Stimulated activated CD4-positive, alpha-beta T cell treated with anti-CD3 and anti-CD28 coated beads, Interleukin-2, amount 100 ng/mL, for 48 hours (primary cell): Measurements from ENCODE around the gene SAMD4B.
A peak's percentile ranks its signal among the peaks of the same experiment; 100 is the strongest.
"Not testable (repeated sequence)": the region's sequence is repeated elsewhere in the genome, so short reads cannot be mapped to it uniquely, and the experiment has no call there.

Experiments
- DNase-seq, 2 donors: peaks; one replicate each; pipeline ENCODE4 v3.0.0-alpha.2; 2020

Gene SAMD4B

GRCh38 chr19:39314016-39314728 lies 28.0 kb upstream of the SAMD4B start:
- DNase-seq: no peak

GRCh38 chr19:39315933-39316332 lies 26.3 kb upstream of the SAMD4B start:
- no peak for DNase-seq

GRCh38 chr19:39316627-39317321 lies 25.4 kb upstream of the SAMD4B start:
- no peak for DNase-seq

- DNase-seq: no peak
These were observed 24.7 kb upstream of the SAMD4B start for GRCh38 chr19:39317476-39317875.

- DNase-seq: no peak
These were observed 24.1 kb upstream of the SAMD4B start for GRCh38 chr19:39318071-39318470.

- no peak for DNase-seq
These were observed 23.5 kb upstream of the SAMD4B start for GRCh38 chr19:39318690-39319089.

- DNase-seq: no peak
These were observed 22.9 kb upstream of the SAMD4B start for GRCh38 chr19:39319098-39319891.

- DNase-seq: no peak
These were observed 22.4 kb upstream of the SAMD4B start for GRCh38 chr19:39319892-39320248.

- no peak for DNase-seq
These were observed 20.9 kb upstream of the SAMD4B start for GRCh38 chr19:39321117-39321831.

GRCh38 chr19:39321832-39322176 lies 20.4 kb upstream of the SAMD4B start:
- DNase-seq: no peak

- DNase-seq: no peak
These were observed 17.9 kb upstream of the SAMD4B start for GRCh38 chr19:39324242-39324842.

GRCh38 chr19:39325778-39326665 lies 16.2 kb upstream of the SAMD4B start:
- no peak for DNase-seq

GRCh38 chr19:39327363-39328045 lies 14.7 kb upstream of the SAMD4B start:
- no peak for DNase-seq

- DNase-seq: peak; percentile 84 to 88
These were observed 14.0 kb upstream of the SAMD4B start for GRCh38 chr19:39328046-39328705.

GRCh38 chr19:39329948-39330347 lies 12.3 kb upstream of the SAMD4B start:
- DNase-seq: no peak

GRCh38 chr19:39332293-39332692 lies 9.9 kb upstream of the SAMD4B start:
- no peak for DNase-seq

GRCh38 chr19:39332738-39333137 lies 9.5 kb upstream of the SAMD4B start:
- DNase-seq: not testable (repeated sequence)

GRCh38 chr19:39333507-39333906 lies 8.7 kb upstream of the SAMD4B start:
- no peak for DNase-seq

GRCh38 chr19:39334444-39334976 lies 7.7 kb upstream of the SAMD4B start:
- DNase-seq: no peak

- no peak for DNase-seq
These were observed 7.1 kb upstream of the SAMD4B start for GRCh38 chr19:39335168-39335548.
